ENCODE data around the gene BBS2.
A peak's percentile ranks its signal among the peaks of the same experiment; 100 is the strongest.
"Not testable (repeated sequence)": the region's sequence is repeated elsewhere in the genome, so short reads cannot be mapped to it uniquely, and the experiment has no call there.

BBS2 gene

DNA sequence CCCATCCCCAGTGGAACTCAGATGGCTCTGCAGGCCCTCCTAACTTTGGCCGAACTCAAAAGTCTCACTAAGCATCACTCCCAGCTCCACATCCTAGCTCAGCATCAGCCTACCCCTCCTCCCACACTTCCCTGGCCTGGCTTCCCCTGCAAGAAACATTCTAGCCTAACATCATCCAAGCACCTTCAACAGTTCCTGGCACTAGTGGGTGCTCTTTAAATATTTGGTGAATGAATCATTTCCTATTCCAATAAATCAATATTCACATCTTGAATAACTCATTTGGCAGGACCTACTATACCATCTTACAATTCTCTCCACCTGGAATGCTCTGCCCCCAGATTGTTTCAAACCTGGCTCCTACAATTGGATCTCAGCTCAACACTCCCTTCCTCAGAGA, 11.0 kb upstream of the BBS2 start:
- DNase-seq: no peak

DNA sequence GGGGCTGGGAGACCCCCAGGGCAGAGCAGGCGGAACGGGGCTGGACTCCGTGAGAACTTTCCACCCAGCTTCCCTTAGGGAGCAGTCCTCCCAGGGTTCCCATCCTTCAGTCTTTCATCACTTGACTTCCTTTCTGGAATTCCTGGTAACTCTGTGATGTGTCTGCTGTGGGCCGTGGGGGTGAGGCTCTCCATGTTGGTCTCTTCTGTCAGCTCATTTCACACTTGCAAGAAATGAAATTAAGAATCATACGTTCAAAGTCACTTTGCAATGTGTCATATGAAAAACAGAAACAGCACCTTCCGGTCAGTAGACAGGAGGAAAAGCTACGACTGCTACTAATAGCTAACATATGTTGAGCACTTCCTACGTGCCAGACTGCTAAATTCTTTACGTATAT, 5.4 kb upstream of the BBS2 start:
- no peak for DNase-seq

DNA sequence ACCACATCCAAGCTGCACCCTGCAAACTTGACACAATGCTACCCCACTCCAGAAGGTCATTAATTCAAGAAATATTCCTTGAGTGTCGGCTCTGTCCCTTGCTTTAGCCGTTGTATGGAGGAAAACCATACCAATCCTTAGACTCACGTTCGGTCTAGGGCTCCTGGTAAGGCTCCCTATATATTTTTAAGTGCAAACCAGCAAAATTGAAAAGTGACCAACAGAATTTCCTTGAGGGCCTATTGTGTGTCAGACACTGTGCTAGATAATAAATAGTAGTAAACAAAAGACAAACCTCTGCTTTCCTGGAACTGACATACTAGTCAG, 390 bp upstream of the BBS2 start:
- DNase-seq: no peak

DNA sequence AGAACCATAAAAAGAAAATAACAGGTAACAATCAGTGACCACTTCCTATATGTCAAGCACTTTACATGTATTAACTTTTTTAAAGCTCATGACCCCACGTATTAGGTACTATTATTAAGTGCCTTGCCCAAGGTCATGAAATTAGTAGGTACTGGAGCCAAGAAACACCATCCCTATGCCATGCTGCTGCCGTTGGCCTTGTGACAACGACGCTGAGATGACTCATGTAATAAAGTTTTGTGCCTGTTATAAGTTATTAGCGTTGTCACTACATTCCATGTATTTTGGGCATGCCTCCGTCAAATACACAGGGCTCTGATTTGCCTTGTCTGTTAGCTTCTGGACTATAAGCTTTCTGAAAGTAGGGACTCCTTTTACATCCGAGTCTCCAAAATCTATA, 1.4 kb downstream of the BBS2 start:
- no peak for DNase-seq

DNA sequence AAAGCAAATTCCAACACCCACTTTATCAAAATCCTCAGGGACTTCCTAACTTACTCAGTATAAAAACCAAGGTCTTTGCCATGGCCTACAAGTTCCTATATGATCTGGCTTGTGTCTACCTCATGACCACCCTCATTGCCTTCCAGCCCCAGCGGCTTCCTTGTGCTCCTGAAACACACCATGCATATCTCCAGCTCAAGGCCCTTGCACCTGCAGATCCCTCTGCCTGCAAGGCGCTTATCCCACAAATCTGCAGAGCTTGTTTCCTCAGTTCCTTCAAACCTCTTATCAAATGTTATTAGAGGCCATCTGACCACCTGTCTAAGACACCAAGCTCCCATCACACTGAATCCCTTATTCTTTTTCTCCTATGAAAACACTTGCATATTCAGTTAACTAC, 2.6 kb downstream of the BBS2 start:
- no peak for DNase-seq

DNA sequence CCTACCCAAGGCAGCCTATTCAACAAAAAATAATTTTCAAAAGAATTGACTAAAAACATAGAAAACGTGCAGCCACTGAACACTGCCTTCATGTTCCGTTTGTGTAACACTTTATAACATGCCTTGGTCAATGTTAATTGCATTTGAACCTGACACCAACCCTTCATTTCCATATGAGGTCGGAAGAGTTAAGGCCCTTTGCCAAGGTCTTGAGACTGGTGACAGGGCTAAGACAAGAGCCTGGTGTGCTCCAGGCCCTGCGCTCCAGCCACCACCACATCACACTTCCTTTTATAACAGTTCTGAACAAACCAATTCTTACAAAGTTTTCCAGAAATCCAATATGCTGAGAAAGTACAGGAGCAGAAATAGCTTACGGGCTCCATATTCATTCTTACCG, 4.2 kb downstream of the BBS2 start:
- DNase-seq: no peak

DNA sequence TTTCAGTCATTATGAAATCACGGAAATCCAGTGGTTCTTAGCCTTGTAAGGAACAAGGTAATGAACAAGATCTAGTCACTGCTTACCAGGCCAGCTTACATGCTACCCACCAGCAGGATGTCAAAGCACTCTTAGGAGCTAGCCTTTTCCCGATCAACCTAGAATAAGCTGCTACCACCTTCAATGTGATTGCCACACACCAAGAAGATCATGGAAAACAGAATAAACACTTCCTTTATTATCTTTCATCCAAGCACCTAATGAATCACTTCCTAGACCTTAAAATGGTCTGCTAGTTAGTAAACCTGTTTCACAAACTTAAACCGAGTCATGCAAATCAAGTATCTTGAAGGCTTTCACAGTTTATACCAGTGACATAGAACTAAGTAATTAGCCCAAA, 5.0 kb downstream of the BBS2 start:
- no peak for DNase-seq

DNA sequence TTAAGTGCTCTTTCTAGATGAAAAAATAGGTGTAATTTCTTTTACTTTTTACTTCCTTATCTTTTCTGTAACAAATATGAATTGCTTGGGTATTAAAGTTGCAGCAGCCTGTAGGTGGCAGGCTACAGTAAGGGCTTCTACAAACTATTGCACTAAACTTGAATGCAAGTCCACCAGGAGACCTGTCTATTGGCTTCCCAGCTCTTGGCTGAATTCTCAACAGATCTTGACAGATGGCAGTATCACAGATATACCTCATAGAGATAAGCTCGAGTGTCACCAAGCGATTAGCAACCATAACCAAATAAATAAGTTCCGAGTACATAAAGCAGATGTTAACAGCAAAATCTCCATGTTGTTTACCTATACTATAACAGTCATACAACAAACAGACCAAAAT, 5.9 kb downstream of the BBS2 start:
- no peak for DNase-seq

DNA sequence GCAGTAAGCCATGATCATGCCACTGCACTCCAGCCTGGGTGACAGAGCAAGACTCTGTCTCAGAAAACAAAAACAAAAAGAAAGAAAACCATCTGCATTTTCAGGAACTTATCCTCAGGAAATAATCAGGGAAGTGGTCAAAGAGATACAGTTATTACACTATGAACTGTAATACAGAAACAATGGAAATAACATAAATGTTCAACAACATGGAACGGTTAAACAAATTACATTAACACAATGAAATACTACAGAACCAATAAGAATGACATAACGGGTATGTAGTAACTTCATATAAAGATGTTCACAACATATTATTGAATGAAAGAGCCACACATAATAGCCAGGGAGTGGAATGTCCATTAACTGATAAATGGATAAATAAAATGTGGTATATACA, 6.7 kb downstream of the BBS2 start:
- no peak for DNase-seq

DNA sequence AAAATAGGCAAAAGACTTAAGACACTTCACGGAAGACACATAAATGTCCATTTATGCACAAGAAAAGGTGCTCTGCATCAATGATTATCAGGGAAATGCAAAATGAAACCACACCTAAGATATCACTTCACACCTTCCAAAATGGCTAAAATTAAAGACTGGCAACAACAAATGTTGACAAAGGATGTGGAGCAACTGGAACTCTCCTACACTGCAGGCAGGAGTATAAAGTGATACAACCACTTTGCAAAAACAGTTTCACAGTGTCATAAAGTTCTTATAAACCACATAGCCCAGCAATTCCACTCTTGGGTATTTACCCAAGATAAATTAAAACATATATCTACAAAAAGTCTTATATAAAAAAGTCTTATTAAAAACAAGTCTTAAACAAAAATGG, 7.8 kb downstream of the BBS2 start:
- no peak for DNase-seq

DNA sequence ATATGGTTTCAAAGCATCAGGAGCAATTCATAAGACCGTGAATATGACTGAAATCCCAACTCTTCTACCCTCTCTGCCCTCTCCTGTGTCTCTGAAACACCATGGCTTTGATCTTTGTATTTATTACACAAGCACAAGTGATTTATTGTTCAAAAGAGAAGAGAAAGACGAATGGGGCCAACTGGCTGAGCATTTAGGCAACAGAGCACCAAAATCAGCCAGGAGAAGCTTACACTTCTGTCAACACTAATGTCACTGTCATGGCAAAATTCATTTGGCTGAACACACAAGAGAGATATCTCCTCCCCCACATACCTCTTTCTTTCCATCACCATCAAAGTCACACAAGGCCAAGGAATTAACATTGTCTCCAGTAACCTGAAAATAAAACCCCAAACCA, 9.3 kb downstream of the BBS2 start:
- DNase-seq: no peak

DNA sequence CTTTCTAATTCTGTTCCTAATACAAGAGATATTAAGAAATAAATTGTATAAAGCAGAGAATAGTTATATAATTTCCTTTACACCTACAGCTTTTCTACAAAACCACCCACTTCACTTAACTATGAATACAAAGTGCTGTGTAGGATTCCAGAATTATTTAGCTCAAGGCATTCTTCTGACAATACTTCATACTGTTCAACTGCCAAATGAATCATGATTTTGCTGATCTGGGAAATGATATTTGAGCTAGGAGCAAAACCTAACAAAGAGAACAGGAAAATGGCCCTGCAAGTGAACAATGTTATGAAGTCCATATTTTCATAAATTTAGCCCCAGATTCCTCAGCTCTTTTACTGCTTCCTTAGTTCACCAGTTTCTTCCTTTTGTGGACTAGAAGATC, 12.9 kb downstream of the BBS2 start:
- DNase-seq: no peak

DNA sequence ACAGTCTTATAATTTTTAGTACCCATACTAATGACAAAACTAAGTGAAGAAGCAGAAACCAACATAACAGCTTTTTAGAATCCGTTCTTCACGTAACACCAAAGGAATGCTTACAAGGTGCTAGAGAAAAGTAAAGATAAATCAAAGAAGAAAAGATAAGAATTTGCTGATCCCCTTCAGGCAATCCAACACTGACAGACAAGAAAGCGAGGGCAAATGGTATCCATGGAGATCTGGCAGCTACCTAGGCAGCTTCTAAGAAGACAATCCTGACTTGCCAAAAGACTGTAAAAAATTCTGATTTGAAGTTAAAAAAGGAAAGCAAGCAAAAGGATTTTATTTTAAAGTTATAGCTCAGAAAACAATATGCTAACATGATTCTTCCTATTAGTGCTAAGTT, 14.6 kb downstream of the BBS2 start:
- no peak for DNase-seq

DNA sequence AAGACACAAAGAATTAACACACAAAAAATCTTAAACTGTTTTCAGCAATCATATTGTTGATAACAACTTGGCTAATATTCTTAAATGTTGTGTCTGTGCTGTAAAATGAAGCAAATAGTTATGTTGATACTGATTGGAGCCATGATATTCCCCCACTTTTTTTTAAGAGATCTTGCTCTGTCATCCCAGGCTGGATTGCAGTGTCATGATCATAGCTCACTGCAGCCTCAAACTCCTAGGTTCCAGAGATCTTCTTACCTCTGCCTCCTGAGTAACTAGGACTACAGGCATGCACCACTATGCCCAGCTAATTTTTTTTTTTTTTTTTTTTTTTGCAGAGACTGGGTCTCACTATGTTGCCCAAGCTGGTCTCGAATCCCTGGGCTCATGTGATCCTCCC, 26.0 kb downstream of the BBS2 start:
- DNase-seq: no peak

DNA sequence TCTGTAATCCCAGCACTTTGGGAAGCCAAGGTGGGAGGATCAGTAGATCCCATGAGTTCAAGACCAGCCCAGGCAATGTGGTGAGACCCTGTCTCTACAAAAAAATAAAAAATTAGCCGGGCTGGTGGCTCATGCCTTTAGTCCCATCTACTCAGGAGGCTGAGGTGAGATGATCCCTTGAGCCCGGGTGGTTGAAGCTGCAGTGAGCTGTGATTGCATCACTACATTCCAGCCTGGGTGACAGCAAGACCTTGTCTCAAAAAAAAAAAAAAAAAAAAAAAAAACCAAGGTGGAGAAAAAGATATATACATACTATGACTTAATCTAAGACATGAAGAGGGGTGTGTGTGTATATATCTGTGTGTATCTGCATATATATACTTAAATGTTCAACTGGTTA, 26.7 kb downstream of the BBS2 start:
- DNase-seq: no peak

DNA sequence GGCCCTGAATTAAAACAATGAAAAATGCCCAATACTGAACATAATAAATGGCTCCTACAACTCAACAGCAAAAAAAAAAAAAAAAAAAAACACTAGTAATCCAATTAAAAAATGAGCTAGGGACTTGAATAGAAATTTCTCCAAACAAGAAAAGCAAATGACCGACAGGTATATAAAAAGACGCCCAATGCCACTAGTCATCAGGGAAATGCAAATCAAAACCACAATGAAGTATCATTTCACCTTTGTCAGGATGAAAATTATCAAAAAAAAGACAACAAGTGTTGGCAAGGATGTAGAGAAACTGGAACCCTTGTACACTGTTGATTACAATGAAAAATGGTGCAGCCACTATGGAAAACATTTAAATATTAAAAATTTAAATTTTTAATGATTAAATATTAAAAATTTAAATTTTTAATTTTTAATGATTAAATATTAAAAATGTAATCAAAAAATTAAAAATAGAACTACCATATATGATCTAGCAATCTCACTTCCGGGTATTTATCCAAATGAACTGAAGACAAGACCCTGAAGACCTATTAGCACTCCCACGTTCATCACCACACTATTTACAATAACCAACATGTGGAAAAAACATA, 28.1 kb downstream of the BBS2 start:
- no peak for DNase-seq

DNA sequence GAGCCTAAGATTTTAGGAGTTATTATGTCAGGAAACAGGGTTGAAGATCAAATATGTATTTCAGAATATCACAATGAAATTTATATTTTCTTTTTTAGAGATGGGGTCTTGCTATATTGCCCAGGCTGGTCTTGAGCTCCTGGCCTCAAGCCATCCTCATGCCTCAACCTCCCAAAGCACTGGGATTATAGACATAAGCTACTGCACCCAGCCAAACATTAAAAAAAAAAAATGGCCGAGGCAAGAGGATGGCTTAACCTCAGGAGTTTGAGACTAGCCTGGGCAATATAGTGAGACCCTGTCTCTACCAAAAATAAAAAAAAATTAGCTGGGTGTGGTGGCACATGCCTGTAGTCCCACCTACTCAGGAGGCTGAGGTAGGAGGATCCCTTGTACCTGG, 31.0 kb downstream of the BBS2 start:
- DNase-seq: not testable (repeated sequence)

DNA sequence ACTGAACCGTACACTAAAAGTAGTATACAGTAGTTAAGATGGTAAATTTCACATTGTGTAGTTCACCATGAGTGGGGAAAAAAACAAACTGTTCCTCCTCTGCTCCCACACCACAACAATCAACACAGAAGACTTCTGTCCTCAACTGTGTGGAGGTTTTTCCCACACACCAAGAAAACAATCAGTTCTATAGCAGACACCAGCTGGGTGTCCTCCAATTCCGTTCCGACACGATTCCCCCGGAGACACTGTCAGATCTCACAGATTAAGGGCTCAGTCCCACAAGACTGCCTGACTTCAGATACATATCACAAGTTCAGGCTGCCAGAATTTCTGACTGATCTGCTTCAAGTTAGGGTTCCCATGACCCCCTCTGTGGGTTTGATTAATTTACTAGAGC, 31.8 kb downstream of the BBS2 start:
- no peak for DNase-seq

DNA sequence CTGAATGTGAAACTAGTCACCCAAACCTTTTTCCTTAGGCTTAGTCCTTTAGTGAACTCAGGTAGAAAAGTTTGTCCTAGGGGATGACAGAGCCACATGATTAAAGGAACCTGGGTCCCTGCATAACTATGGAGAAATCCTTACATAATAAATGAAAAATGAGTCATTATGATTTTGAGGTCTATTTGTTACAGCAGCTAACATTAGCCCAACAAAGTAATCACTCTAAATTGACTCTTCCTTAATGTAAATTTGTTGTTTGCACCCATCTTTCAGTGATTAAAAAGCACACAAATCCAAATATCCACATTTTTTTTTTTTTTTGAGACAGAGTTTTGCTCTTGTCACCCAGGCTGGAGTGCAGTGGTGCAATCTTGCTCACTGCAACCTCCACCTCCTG, 36.4 kb downstream of the BBS2 start:
- DNase-seq: no peak

DNA sequence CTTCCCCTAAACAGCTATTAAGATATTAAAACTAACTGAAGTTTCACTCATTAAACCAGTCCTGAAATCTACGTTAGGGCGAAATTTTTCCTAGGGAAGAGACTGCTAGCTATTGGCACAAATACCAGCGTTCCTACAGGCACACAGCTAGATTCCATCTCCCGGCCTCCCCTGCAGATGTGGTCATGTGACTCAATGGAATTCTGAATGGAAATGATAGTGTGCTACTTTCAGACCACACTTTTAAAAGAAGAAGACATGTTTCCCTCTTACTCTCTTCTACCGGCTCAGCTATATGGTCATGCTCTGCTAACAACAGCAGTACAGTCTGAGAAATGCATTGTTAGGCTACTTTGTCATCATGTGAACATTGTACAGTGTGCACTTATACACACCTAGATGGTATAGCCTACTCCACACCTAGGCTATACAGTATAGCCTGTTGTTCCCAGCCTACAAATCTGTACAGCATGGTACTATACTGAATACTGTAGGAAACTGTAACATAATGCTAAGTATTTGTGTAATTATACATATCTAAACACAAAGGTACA, 37.1 kb downstream of the BBS2 start:
- peak; percentile 12 for DNase-seq

DNA sequence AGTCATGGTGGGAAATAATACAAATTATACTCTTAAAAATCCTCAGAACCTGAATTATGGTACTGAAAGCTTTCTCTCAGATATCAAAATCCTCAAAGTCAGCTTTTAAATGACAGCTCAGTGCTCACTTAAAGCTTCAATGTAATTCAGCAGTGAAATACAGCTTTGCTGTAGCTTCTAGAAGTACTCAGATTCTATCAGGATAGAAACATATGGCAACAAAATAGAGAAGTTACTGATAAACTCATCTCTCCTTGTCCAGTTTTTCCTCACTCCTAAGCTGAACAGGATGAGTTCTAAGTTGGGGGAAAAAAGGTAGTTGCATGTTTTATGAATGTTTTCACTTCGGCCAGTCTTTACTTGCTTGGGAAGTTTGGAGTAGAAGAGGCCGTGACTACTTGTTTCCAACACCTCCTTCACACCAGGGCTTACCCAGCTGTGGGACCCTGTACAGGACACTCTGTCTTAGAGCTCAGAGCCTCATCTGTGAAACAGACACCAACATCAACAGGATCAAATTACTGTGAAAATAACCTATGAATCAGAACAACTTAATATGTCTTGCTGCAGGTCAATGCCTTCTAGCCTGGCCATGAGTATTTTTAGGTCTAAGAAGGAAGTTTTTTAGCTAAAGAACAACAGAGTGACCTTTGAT, 38.2 kb downstream of the BBS2 start:
- peak; percentile 8 for DNase-seq

DNA sequence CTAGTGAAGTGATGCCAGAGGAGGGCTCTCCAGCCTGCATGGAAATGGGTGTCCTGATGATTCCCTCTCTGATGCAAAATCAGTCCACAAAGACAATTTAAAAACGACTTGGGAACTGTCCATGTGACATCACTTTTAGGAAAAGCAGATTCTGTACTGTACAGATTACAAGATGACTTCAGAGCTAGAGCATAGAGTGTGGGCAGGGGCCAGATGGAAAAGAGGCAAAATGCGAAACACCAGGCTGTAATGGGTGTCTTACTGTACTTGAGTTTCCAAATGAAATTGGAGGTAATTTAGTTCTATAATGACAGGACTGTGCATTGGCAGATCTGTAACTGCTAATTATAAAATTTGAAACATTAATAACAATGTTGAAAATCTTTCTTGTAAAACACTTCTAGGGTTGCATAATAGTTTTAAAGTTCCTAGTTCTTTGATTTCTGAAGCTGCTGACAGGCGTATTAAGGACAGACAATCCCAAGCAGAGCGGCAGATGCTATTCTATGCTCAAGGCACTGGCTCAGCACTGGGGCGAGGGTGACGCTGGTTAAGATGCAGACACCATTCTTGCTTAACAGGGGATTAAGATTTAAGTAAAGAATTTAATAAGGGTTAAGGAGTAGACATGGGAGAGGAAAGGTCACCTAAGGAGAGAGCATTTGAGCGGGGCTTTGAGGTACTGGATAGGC, 38.9 kb downstream of the BBS2 start:
- DNase-seq: no peak

DNA sequence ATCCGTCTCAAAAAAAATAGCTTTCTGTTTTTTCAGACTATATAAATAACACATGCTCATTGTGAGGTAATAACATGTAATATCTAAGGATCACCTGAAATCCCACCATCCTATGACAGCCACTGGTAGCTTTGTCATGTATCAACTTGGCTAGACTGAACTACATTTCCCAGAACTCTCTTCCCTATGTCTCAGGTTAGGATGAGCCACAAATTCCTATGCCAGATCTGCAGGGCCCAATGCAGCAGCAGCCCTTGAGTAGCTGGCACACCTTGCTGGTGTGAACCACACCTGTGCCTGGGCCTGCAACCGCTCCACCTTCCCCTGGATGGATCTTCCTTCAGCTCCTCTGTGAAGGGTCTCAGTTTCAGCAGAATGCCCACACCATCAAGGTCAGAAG, 40.4 kb downstream of the BBS2 start:
- no peak for DNase-seq

All from right kidney (tissue), 1 donor.